GM18507 (cell line): ENCODE results near the gene MYH7.

Experiments
- DNase-seq: peaks from one replicate; pipeline ENCODE4 v3.0.0; 2011; ENCODE audit warnings: low read depth; ENCODE audit not compliant: insufficient read length; ENCODE audit errors: extremely low spot score
- FAIRE-seq: peaks from 2 replicates; lab custom pipeline; 2011; peaks lifted over from hg19 to GRCh38; lab: Jason Lieb, UNC

MYH7 gene

DNA sequence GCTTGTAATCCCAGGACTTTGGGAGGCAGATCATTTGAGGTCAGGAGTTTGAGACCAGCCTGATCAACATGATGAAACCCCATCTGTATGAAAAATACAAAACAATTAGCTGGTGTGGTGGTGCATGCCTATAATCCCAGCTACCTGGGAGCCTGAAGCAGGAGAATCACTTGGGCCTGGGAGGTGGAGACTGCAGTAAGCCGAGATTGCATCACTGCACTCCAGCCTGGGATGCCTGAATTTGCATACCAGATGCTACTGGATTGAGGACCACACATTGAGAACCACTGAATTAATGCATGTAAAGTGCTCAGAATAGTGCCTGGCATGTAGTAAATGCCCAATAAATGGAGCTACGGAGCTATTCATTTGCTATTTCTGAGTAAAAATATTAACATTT is 14.9 kb upstream of the MYH7 start:
- FAIRE-seq (no peak), DNase-seq (no peak)

- DNase-seq (no peak), FAIRE-seq (no peak)
These were observed 13.9 kb upstream of the MYH7 start for GRCh38 chr14:23449314-23449713.

GRCh38 chr14:23447361-23448350 is 12.2 kb upstream of the MYH7 start:
- DNase-seq = no peak
- FAIRE-seq = no peak

DNA sequence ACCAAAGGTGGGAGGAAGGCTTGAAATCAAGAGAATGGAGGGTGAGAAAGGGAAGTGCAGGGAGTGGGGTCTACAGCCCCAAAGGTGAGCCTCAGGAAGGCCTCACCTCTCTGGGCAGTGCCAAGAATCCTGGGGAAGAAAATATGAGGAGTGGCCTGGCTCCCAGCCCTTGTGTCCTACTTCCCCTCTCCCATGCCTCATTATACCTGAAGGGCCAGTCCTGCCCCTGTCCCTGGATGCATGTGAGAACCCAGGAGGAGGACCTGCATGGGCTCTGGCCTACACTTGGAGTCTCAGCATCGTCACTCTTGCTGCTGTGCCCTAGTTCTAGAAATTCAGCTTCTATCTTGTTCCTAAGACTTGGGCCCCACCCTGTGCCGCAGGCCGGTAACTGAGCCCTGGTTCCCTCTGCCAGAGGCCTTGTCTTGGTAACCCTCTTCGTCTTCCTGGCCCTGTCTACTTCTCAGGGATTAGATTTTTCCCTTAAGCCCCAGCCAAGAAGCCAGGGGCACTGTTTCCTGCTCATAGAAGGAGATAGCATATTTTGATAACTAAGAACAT is 10.9 kb upstream of the MYH7 start:
- DNase-seq (no peak), FAIRE-seq (no peak)

- DNase-seq = no peak
- FAIRE-seq = no peak
These were observed 10.3 kb upstream of the MYH7 start for GRCh38 chr14:23445773-23446172.

DNA sequence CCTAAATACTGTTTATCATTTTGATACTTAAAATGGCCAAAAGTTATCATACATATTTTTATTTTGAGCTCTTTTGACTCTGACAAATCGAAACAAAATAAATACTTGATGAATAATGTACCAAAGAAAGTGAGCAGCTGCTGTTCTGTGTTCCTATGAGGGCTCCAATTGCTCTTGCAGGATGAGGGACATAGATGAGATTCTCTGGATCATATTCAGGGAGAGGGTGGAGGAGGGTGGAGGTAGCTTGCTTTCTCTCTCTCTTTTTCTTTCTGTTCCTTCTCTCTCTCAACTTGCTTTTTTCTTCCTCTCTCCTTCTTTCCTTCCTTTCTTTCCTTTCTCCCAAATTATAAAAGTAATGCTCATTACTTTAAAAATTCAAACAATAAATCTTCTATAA is 8.9 kb upstream of the MYH7 start:
- no peak for DNase-seq
- no peak for FAIRE-seq

DNA sequence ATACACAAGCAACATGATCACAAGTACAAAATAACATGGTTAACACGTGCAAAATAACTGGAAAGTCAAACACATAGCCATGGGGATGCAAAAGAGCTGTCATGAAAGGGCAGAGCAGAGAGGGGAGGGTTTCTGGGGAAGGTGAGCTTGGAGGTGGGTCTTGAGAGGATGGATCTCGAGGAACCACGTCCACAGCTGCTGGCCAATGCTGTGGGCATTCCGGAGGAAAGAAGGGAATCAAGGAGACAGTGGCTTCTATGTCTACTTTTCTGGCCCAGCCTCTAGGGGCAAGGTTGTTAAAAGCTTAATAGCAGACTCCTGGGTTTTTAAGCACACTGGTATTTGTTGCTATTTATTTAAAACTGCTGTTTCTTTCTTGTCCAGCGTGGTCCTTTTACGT is 8.4 kb upstream of the MYH7 start:
- FAIRE-seq (no peak), DNase-seq (no peak)

DNA sequence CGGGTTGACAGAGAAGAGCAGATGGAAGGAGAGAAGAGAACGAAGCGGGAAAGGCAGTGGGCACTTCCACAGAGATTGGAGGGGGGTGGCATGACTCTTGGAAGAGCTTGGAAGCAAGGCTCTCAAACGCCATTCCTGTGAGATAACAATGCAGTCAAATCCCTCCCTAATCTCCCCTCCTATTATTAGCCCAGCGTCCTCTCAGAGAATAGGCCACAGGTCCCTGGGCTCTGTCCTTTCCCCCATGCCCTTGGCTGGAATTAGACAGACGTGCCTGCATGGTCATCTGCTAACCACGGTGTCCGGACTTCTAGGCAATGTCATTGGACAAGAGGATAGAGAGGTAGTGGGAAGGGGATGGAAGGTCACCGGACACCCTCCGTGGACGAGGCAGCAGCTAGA is 8.0 kb upstream of the MYH7 start:
- FAIRE-seq (no peak), DNase-seq (no peak)

- FAIRE-seq (no peak), DNase-seq (no peak)
These were observed 7.4 kb upstream of the MYH7 start for GRCh38 chr14:23442721-23443356.

DNA sequence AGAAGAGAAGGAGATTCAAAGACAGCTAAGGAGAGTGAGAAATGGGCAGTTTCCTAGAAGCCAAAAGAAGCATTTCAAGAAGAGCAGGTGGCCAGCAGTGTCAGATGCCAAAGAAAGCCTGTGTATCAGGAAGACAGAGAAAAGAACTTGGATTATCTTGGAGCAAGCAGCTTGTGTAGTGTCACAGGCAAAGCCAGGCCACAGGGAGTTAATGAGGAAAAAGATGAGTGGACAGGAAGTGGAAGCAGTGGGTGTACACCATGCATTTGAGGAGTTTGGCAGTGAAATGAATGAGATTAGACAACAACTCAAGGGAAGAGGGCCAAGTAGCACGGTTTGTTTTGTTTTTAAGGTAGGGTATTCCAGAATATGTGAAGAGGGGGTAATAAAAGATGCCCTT is 5.6 kb upstream of the MYH7 start:
- DNase-seq (no peak), FAIRE-seq (no peak)

DNA sequence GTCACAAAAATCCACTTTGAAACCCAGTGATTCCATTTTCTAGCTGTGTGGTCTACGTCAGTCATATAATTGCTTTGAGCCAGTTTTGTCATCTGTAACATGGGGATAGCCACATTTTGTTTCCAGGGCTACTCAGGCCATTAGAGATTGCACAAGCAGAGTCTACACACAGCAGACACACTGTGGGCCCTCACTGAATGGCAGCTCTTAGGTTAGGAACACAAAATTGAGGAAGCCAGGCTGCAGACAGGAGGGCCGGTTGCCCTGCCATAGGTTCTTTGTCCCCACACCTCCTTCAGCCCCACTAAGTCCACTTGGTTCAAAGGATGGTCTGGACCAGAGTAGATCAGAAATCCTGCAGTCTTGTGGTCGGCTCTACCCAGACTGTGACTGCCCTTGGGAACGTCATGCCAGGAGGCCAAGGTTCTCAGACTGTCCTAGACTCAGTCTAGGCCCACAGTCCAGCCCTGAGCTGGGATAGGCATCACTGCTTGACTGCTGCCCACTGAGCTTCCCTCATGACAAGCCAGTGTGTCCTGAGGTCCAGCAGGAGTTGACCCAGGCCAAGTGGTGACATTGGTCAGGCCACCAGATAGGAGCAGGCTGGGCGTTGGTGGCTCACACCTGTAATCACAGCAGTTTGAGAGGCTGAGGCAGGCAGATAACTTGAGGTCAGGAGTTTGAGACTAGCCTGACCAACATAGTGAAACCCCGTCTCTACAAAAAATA is 3.8 kb upstream of the MYH7 start:
- FAIRE-seq (no peak), DNase-seq (no peak)

DNA sequence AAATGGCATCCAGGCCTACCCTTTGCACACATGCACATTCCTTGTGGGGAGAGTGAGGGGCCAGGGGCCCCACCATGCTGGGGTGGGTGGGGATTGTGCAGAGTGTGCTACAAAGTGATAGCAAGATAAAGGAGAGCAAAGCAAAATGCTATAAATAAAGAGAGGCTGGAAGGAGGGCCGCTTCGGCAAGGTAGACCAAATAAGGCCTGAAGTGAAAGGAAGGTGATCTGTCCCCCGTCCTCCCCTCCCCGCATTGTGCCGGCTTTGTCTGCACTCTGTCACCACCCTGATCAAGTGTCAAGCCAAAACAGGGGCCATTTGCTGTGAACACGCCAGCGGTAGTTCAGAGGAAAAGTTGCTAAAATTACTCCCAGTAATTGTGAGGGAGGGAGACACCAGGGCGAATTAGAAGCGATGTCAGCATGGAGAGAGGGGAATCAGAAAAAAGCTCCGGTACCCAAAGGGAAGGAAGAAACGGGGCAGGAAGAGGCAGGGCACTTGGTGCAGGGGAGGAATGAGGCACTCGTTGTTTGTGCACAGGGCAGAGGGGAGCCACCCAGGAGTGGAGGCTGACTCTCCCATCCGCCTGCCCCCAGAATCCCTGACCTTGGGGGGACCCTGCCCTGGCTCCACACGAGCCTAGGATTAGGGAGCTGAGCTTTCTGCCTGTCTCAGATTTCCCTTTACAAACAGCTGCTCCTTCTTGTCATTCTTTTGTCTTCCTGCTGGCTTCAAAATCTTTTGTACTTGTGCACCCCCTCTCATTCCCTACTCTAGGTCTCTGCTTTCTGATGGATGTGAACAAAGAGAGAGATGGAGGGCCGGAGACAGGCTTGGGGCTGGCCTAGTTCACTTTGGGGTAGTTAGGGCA is 2.9 kb upstream of the MYH7 start:
- FAIRE-seq (no peak), DNase-seq (no peak)

DNA sequence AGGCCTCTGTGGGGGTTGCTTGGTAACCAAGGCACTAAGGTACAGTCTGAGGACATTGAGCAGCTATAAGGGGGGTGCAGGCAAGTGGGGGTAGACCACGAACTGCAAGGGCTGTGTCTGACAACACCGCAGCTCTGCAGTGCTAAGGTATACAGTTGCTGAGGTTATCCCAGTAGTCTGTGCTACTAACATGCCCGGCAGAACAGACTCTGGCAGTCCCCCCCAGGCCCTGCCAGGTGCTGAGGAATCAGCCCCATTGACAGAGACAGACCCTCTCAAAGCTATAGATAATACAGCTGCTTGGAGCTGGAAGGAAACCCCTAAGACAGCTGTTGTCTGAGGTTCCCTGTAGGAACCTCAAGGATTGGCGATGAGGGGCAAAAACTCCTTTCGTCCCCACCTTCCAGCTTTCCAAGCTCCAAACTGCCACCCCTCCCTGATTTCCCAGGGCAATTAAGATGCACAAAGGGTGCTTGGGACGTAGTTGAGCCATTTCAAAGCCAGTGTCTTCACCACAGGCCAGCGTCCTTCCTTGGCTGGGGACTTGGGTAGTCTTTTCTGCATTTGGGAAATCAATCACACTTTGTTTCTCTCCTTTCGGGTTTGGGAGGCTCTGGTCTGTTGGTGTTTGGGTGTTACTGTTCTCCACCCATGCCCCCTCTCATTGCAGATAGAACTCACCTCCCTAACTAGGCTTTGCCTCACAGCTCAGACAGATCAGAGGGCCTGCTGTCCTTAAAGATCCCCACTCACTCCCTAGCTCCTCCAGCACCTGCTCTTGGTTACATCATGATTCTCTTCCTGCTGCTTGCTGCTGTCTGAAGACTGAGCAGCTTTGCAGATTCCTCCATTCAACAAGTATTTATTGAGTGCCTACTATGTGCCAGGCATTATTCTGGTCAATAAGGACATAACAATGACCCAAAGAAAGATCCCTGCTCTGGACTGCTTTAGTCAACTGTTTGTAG is 2.0 kb upstream of the MYH7 start:
- FAIRE-seq (no peak), DNase-seq (no peak)

DNA sequence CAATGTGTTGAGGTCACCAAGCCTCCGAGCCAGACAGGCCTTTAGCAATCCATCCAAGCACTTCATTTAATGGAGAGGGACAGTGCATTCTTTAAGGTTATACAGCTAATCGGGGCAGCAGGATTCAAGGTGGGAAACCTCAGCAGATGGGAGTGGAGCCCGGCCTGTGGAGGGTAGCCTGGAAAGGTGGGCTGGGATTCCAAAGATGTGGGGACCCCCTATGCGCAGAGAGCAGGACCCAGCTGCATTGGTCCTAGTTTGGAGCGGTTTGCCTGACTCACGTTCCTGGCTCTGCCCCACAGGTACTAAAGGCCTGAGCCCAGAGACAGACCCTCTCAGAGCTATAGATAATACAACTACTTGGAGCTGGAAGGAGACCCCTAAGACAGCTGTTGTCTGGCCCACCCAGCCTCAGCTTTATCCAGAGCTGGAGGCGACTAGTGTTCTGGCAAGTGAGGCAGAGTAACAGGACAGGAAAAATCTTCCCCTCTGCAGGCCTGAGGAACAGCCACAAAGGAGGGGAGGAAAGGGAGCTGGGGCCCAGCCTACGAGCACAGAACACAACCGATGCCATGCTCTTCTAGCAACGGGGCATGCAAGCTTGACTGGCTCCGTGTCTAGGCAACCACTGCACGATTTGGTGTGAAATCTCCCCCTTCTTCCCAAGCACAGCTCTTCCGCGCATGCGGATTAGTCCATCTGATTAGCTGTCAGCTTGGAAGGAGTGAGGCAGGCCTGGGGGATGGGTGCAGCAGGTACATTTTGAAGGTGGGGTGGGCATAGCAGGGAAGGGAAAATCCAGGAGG is 1.1 kb upstream of the MYH7 start:
- no peak for DNase-seq
- FAIRE-seq = no peak

- no peak for DNase-seq
- no peak for FAIRE-seq
These were observed 805 bp downstream of the MYH7 start for GRCh38 chr14:23434488-23435222.

DNA sequence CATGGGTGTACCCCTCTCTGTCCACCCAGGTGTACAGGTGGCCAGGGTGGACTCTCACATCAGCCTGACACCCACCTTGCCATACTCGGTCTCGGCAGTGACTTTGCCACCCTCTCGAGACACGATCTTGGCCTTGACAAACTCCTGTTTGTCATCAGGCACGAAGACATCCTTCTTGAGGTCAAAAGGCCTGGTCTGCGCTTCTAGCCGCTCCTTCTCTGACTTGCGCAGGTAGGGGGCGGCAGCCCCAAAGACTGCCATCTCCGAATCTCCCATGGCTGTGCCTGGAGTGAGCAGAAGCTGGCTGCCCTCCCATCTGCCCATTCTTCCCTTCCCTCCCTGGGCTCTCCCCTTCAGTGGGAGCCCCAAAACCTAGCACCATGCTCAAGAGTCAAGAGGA is 2.0 kb downstream of the MYH7 start:
- no peak for DNase-seq
- no peak for FAIRE-seq

- no peak for DNase-seq
- no peak for FAIRE-seq
These were observed 2.5 kb downstream of the MYH7 start for GRCh38 chr14:23432946-23433345.
